Gastrocnemius medialis (tissue), 4 donors: Measurements from ENCODE around the gene INSRR. TPM values are rescaled to one million over a fixed set of nuclear protein-coding genes. Genes with fewer than 3 reads are reported as not detected.

Experiments
- ATAC-seq, 2 donors: fragments of 150-250 bp; one replicate each; pipeline ENCODE4 v1.9.1; 2016
- DNase-seq, 2 donors: peaks; one replicate each; pipeline ENCODE4 v3.0.0-alpha.2; 2019
- H3K27ac ChIP-seq, 4 donors: fragments of 200-600 bp; sonication (generic); 1 replicate in 1 of 4; 2 replicates in 3 of 4; pipeline ENCODE4 v1.5.1; 2016 to 2018; ENCODE audit warnings: mild to moderate bottlenecking in 2 of 4, moderate library complexity in 1 of 4
- H3K27me3 ChIP-seq, 3 donors: fragments of 200-600 bp; sonication (generic) in 2 of 3; 1 replicate in 1 of 3; 2 replicates in 2 of 3; pipeline versions ENCODE4 v1.5.1 to v1.6.0; 2016 to 2019; ENCODE audit warnings: mild to moderate bottlenecking in 1 of 3, moderate library complexity in 1 of 3
- H3K36me3 ChIP-seq, 2 donors: fragments of 200-600 bp; sonication (generic) in 1 of 2; one replicate each; pipeline ENCODE4 v1.5.1; 2017 to 2018
- H3K4me1 ChIP-seq, 2 donors: fragments of 200-600 bp; sonication (generic) in 1 of 2; one replicate each; pipeline ENCODE4 v1.5.1; 2016 to 2017; ENCODE audit warnings: mild to moderate bottlenecking in 2 of 2
- H3K4me3 ChIP-seq, 4 donors: fragments of 200-600 bp; sonication (generic) in 3 of 4; 1 replicate in 1 of 4; 2 replicates in 3 of 4; pipeline ENCODE4 v1.5.1; 2016 to 2019; ENCODE audit warnings: mild to moderate bottlenecking in 2 of 4
- H3K9me3 ChIP-seq, 3 donors: fragments of 200-600 bp; sonication (generic) in 2 of 3; 1 replicate in 1 of 3; 2 replicates in 2 of 3; pipeline ENCODE4 v1.5.1; 2016 to 2019
- CTCF ChIP-seq, 5 experiments: fragments of 450-650 bp in 3 of 5; fragments of 200-600 bp in 2 of 5; sonication (generic) in 2 of 5; IDR thresholded peaks in 4 of 5; conservative IDR thresholded peaks in 1 of 5; 1 replicate in 4 of 5; 2 replicates in 1 of 5; pipeline ENCODE4 v1.5.1; 2016 to 2019; ENCODE audit warnings: antibody characterized with exemption in 5 of 5, mild to moderate bottlenecking in 3 of 5, moderate library complexity in 3 of 5
- POLR2A ChIP-seq, 2 donors: fragments of 450-650 bp; IDR thresholded peaks; one replicate each; pipeline ENCODE4 v1.6.1; 2017; ENCODE audit warnings: antibody characterized with exemption in 2 of 2, mild to moderate bottlenecking in 2 of 2, moderate library complexity in 2 of 2
- in situ Hi-C, 4 donors: fragments of 200-750 bp; cut with MboI; loops; one replicate each; pipeline versions ENCODE4 v1.15.0 to v1.8.0; 2017; ENCODE audit warnings: low sequenced_read_pairs in 4 of 4
- intact Hi-C: fragments of 100-400 bp; cut with DNase I; formaldehyde crosslinking; loops from one replicate; pipeline ENCODE4 v1.15.1; 2023; ENCODE audit warnings: low total_unique reads
- total RNA-seq, 4 donors: library from RNA; depleted of rRNA; stranded (reverse); fragments of >200 nt; gene quantifications; one replicate each; pipeline versions ENCODE4 v1.1.0 to v1.2.3, GENCODE V29; 2016

Gene INSRR
- total RNA-seq, 4 donors from 2014 or later = not detected

GRCh38 chr1:156797212-156797871 is 61.6 kb downstream of the INSRR start:
- no peaks in the 10 kb centered on the region for H3K27me3 ChIP-seq
- TF ChIP-seq POLR2A (IDR thresholded peaks at IDR 0.05) = no peak
- peak; percentile 48 to 62 (median 57) for TF ChIP-seq CTCF (IDR thresholded peaks at IDR 0.05 in 4 of 5, conservative IDR thresholded peaks at IDR 0.05 in 1 of 5)
- DNase-seq (no peak), ATAC-seq (peak in 1 of 2 donors; percentile 52)
- H3K4me1 ChIP-seq = peaks cover 18 to 27% of the 10 kb centered on the region in 2 donors
- H3K9me3 ChIP-seq = no peaks in the 10 kb centered on the region
- in situ Hi-C loops = no loop called here
- no peak overlapping the region for H3K27ac ChIP-seq
- intact Hi-C loops = no loop called here
- H3K4me3 ChIP-seq = no peak overlapping the region
- H3K36me3 ChIP-seq = peaks cover 0 to 82% of the 10 kb centered on the region in 2 donors

- Histone ChIP-seq H3K4me1 (peaks cover 11 to 18% of the 10 kb centered on the region in 2 donors), H3K27me3 (no peaks in the 10 kb centered on the region), H3K36me3 (peaks cover 0 to 90% of the 10 kb centered on the region in 2 donors), H3K9me3 (no peaks in the 10 kb centered on the region), H3K27ac (no peak overlapping the region), H3K4me3 (no peak overlapping the region)
- in situ Hi-C loops (no loop called here), intact Hi-C loops (no loop called here)
- TF ChIP-seq POLR2A (IDR thresholded peaks at IDR 0.05) = no peak
- TF ChIP-seq CTCF (IDR thresholded peaks at IDR 0.05 in 4 of 5, conservative IDR thresholded peaks at IDR 0.05 in 1 of 5) = no peak
- ATAC-seq (no peak), DNase-seq (no peak)
These were observed 62.4 kb downstream of the INSRR start for GRCh38 chr1:156796340-156797097.

DNA sequence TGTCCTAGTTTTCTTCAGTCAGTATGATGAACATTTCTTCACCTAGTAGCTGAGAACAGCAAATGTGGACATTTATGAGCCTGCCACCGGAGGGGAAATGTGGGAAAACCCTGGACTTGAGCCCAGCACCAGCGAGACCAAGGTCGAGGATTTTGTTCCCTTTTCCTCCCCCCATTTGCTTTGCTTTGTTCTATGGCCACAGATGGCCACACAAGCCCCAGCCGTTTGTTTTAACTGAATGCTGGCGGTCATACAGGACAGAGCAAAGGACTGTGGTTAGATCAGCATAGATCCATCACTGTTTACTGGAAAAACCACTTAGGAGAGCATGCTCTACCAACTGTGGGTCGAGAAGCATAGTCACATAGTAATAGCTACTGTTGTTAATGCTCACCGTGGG is 63.1 kb downstream of the INSRR start:
- DNase-seq = no peak
- intact Hi-C loops = no loop called here
- TF ChIP-seq CTCF (IDR thresholded peaks at IDR 0.05 in 4 of 5, conservative IDR thresholded peaks at IDR 0.05 in 1 of 5) = no peak
- TF ChIP-seq POLR2A (IDR thresholded peaks at IDR 0.05) = no peak
- H3K27me3 ChIP-seq = no peaks in the 10 kb centered on the region
- in situ Hi-C loops = no loop called here
- H3K9me3 ChIP-seq = no peaks in the 10 kb centered on the region
- no peak overlapping the region for H3K27ac ChIP-seq
- peaks cover 0 to 97% of the 10 kb centered on the region in 2 donors for H3K36me3 ChIP-seq
- H3K4me3 ChIP-seq = no peak overlapping the region
- no peak for ATAC-seq
- peaks cover 4 to 11% of the 10 kb centered on the region in 2 donors for H3K4me1 ChIP-seq

DNA sequence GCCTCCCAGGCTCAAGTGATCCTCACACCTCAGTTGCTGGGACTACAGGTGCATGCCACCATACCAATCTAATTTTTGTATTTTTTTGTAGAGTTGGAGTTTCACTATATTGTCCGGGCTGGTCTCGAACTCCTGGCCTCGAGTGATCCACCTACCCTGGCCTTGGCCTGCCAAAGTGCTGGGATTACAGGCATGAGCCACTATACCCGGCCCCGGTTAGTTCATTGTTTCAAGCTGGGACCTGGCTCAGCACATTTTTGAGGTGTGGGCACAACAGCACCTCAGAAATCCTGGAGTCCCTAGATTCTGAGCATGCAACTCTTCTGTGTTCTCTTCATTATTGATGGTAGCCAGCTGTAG is 63.6 kb downstream of the INSRR start:
- no peaks in the 10 kb centered on the region for H3K27me3 ChIP-seq
- ATAC-seq (no peak), DNase-seq (no peak)
- no peak overlapping the region for H3K4me3 ChIP-seq
- in situ Hi-C loops = no loop called here
- peaks cover 0 to 98% of the 10 kb centered on the region in 2 donors for H3K36me3 ChIP-seq
- H3K4me1 ChIP-seq = peaks cover 0 to 7% of the 10 kb centered on the region in 2 donors
- no peaks in the 10 kb centered on the region for H3K9me3 ChIP-seq
- no peak for TF ChIP-seq CTCF (IDR thresholded peaks at IDR 0.05 in 4 of 5, conservative IDR thresholded peaks at IDR 0.05 in 1 of 5)
- no peak for TF ChIP-seq POLR2A (IDR thresholded peaks at IDR 0.05)
- intact Hi-C loops = no loop called here
- H3K27ac ChIP-seq = no peak overlapping the region
